Karpas-422 (cell line): ENCODE data around the gene DHCR7. TPM values are rescaled to one million over a fixed set of nuclear protein-coding genes. Genes with fewer than 3 reads are reported as not detected.

Experiments used
- DNase-seq: peaks from one replicate; pipeline ENCODE4 v3.0.0-alpha.2; 2015
- H2AFZ ChIP-seq: fragments of 200-600 bp; sonication (generic); 2 replicates; pipeline ENCODE4 v1.6.1; 2014; ENCODE audit warnings: antibody characterized with exemption, low read length, mixed read lengths
- H3K27ac ChIP-seq: fragments of 200-600 bp; sonication (generic); 2 replicates; pipeline ENCODE4 v1.5.1; 2014; ENCODE audit warnings: mild to moderate bottlenecking, low read length, moderate library complexity
- H3K27me3 ChIP-seq: fragments of 200-600 bp; sonication (generic); 2 replicates; pipeline ENCODE4 v1.6.1; 2014; ENCODE audit warnings: low read length, mixed read lengths
- H3K36me3 ChIP-seq: fragments of 200-600 bp; sonication (generic); 2 replicates; pipeline ENCODE4 v1.6.1; 2014; ENCODE audit warnings: low read length, mixed read lengths; ENCODE audit not compliant: insufficient read depth
- H3K4me1 ChIP-seq: fragments of 200-600 bp; sonication (generic); 2 replicates; pipeline ENCODE4 v1.6.1; 2014; ENCODE audit warnings: mild to moderate bottlenecking, low read length, mixed read lengths
- H3K4me2 ChIP-seq: fragments of 200-600 bp; sonication (generic); 2 replicates; pipeline ENCODE4 v1.6.1; 2014; ENCODE audit warnings: low read length, low read depth, mild to moderate bottlenecking; ENCODE audit not compliant: poor library complexity, severe bottlenecking
- H3K4me3 ChIP-seq: fragments of 200-600 bp; sonication (generic); 2 replicates; pipeline ENCODE4 v1.5.1; 2014; ENCODE audit warnings: mild to moderate bottlenecking, antibody characterized with exemption, low read length, mixed read lengths
- H3K79me2 ChIP-seq: fragments of 200-600 bp; sonication (generic); 2 replicates; pipeline ENCODE4 v1.6.1; 2014; ENCODE audit warnings: mild to moderate bottlenecking, low read length, mixed read lengths
- H3K9ac ChIP-seq: fragments of 200-600 bp; sonication (generic); 2 replicates; pipeline ENCODE4 v1.6.0; 2014; ENCODE audit warnings: low read length
- H3K9me2 ChIP-seq: fragments of 200-600 bp; sonication (generic), shearing (Covaris generic); replicated peaks from 2 replicates; pipeline ENCODE4 v1.6.0; 2014; ENCODE audit warnings: mild to moderate bottlenecking, low read length, moderate library complexity; ENCODE audit not compliant: insufficient read depth
- H3K9me3 ChIP-seq: fragments of 300-700, 200-600 bp; sonication (generic); 2 replicates; pipeline ENCODE4 v1.6.1; 2014; ENCODE audit warnings: low read length, mixed read lengths
- H4K20me1 ChIP-seq: fragments of 200-600 bp; sonication (generic); 2 replicates; pipeline ENCODE4 v1.6.1; 2014; ENCODE audit warnings: mild to moderate bottlenecking, antibody characterized with exemption, low read length, low read depth; ENCODE audit not compliant: insufficient read depth
- total RNA-seq: library from RNA; depleted of rRNA; stranded (reverse); fragments of >200 nt; shearing (Covaris generic); gene quantifications from 2 replicates; pipeline ENCODE4 v1.2.3, GENCODE V29; 2014; ENCODE audit warnings: low replicate concordance

The DHCR7 gene
- total RNA-seq, 1 experiment from 2014 or later, result 65.3 TPM

DNA sequence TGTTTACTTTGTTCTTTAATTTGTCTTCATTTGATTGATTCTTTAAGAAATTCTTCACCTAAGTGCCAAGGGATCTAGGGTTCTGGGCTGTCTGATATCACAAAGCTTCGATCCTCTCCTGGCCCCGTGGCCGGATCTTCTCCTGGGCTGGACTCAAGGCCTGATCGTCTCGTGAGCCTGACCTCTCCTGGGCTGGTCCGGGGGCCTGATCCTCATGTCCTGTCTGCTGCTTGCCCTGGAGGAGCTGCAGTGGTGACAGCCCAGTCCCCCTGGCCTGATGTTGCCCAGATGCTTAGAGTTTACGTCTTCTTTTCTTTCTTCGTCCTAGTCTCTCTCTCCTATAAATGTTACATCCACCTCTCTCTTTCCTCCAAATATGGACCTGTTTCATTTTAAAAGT, 8.1 kb upstream of the DHCR7 start:
- no peaks in the 10 kb centered on the region for H3K9me2 ChIP-seq
- H3K36me3 ChIP-seq, result peaks cover 28% of the 10 kb centered on the region
- DNase-seq, result no peak

GRCh38 chr11:71454470-71455113, 6.4 kb upstream of the DHCR7 start:
- no peaks in the 10 kb centered on the region for H3K9me2 ChIP-seq
- no peaks in the 10 kb centered on the region for H3K27me3 ChIP-seq
- H3K79me2 ChIP-seq, result peaks cover 35% of the 10 kb centered on the region
- no peak overlapping the region for H2AFZ ChIP-seq
- DNase-seq, result no peak
- peak overlapping the region; percentile 86; the same call in 1 of the 2 replicates for H3K4me3 ChIP-seq
- H3K9ac ChIP-seq, result peak overlapping the region; percentile 83; the same call in 1 of the 2 replicates
- peaks cover 30% of the 10 kb centered on the region for H3K4me1 ChIP-seq
- peaks cover 18% of the 10 kb centered on the region; the same call in 1 of the 2 replicates for H4K20me1 ChIP-seq
- no peaks in the 10 kb centered on the region for H3K9me3 ChIP-seq
- no peak overlapping the region for H3K27ac ChIP-seq
- H3K36me3 ChIP-seq, result peaks cover 21% of the 10 kb centered on the region
- peak overlapping the region; percentile 81 for H3K4me2 ChIP-seq

More for the DNA sequence above, 8.1 kb upstream of the DHCR7 start:
- peaks cover 35% of the 10 kb centered on the region for H3K79me2 ChIP-seq
- no peak overlapping the region for H3K27ac ChIP-seq
- H3K9ac ChIP-seq, result no peak overlapping the region
- H3K4me2 ChIP-seq, result no peak overlapping the region
- no peaks in the 10 kb centered on the region for H3K9me3 ChIP-seq
- peaks cover 24% of the 10 kb centered on the region for H3K4me1 ChIP-seq
- H2AFZ ChIP-seq, result no peak overlapping the region
- no peaks in the 10 kb centered on the region for H3K27me3 ChIP-seq
- H3K4me3 ChIP-seq, result no peak overlapping the region
- H4K20me1 ChIP-seq, result peaks cover 18% of the 10 kb centered on the region; the same call in 1 of the 2 replicates

- Histone ChIP-seq H3K36me3 (peaks cover 21% of the 10 kb centered on the region), H3K79me2 (peaks cover 35% of the 10 kb centered on the region), H2AFZ (no peak overlapping the region), H3K27me3 (no peaks in the 10 kb centered on the region), H3K4me2 (peak overlapping the region; percentile 81), H3K4me3 (peak overlapping the region; percentile 86), H3K9me2 (no peaks in the 10 kb centered on the region), H3K9ac (peak overlapping the region; percentile 83), H4K20me1 (peaks cover 18% of the 10 kb centered on the region; the same call in 1 of the 2 replicates), H3K27ac (no peak overlapping the region), H3K9me3 (no peaks in the 10 kb centered on the region), H3K4me1 (peaks cover 37% of the 10 kb centered on the region)
- no peak for DNase-seq
Observed at GRCh38 chr11:71453918-71454304, 5.7 kb upstream of the DHCR7 start.

DNA sequence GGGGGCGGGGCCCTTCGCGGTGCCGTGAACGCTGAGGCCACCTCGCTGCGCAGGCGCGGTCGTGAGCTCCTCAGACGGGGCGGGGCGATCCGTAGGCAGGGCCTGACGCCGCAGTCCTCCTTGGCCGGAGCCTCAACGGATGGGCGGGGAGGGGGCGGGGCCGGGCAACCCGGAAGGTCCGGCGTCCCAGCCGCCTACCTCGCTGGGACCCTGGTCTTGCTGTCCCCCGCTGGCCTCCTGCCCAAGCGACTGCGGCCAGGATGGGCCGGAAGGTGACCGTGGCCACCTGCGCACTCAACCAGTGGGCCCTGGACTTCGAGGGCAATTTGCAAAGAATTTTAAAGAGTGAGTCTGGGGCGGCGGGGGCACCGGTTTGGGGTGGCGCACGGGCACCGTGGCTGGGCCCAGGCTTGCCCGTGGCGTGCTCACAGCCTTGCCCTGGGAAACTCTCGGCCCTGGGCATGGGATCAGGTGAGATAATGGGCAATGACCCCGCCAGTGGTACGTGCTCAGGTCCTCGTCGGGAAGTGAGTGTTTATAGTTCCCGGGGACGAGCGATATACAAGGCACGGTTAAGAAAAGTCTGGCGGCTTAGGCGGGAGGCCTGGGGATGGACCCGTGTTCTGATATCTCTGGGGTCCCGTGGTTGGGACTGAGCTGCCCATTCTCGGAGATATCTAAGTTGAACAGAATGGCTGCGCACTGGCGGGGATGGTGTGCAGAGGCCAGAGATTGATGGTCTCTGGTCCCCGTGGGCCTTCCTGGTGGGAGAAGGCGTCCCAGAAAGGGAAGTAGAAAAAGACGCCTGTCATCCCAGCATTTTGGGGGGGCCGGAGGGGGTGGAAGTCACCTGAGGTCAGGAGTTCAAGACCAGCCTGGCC, 5.1 kb upstream of the DHCR7 start, which contains the start of gene NADSYN1:
Gene NADSYN1, plus strand, starts transcription at position 167 of the 881 bp plus-strand sequence. Its CDS starts 94 bp downstream, at position 261.
- Histone ChIP-seq H3K9me3 (no peaks in the 10 kb centered on the region), H3K9ac (peak within 1 kb of the TSS; percentile 83), H3K79me2 (peaks cover 35% of the 10 kb centered on the region), H3K36me3 (peaks cover 21% of the 10 kb centered on the region), H3K27ac (no peak within 1 kb of the TSS), H3K4me2 (peak within 1 kb of the TSS; percentile 81), H3K9me2 (no peaks in the 10 kb centered on the region), H3K4me3 (peak within 1 kb of the TSS; percentile 86), H2AFZ (peak within 1 kb of the TSS; percentile 76), H3K27me3 (no peaks in the 10 kb centered on the region), H3K4me1 (peaks cover 41% of the 10 kb centered on the region), H4K20me1 (peaks cover 18% of the 10 kb centered on the region; the same call in 1 of the 2 replicates)
- peak; percentile 99 for DNase-seq

DNA sequence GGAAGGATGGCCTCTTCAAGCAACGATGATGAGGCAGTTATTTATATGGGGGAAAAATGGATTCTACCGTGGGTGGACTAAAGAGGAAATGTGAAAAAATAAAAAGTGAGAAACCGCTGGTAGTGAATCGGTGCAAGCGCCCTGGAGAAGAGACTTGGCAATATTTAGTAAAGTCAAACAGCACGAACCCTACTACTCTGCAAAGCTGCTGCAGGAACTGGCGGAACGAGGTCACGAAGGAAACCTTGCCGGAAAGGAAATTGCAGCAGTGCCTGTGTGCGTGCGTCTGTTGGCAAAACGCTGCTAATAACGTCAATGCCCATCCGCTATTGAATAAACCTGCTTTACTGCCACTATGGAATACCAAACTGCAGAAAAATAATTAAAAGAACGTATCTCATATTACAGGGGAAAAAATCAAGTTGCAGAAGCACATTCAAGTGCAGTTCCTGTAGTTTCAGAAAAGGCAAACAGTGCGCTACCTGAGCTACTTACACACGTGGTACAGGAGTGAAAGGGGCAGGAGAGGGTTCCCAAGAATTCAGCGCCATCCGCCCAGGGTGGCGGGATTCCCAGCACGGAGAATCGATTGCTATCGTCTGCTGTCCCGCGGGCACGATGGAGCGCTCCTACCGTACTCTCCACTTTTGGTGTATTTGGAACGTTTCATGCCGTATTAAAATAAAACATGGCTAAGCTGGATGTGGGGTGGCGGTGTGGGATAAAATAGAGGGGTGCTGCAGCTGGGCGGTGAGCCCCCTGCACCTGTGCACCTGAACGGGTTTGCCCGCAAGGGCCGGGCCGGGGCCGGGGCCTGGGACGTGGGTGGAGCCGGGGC, 4.2 kb upstream of the DHCR7 start:
- DNase-seq, result peak; percentile 65
- Histone ChIP-seq H3K27me3 (no peaks in the 10 kb centered on the region), H3K27ac (no peak overlapping the region), H3K4me3 (peak overlapping the region; percentile 86), H3K9ac (peak overlapping the region; percentile 72), H3K36me3 (peaks cover 21% of the 10 kb centered on the region), H4K20me1 (peaks cover 18% of the 10 kb centered on the region; the same call in 1 of the 2 replicates), H3K4me1 (peaks cover 43% of the 10 kb centered on the region), H2AFZ (peak overlapping the region; percentile 76), H3K9me3 (no peaks in the 10 kb centered on the region), H3K4me2 (peak overlapping the region; percentile 81), H3K79me2 (peaks cover 38% of the 10 kb centered on the region), H3K9me2 (no peaks in the 10 kb centered on the region)

DNA sequence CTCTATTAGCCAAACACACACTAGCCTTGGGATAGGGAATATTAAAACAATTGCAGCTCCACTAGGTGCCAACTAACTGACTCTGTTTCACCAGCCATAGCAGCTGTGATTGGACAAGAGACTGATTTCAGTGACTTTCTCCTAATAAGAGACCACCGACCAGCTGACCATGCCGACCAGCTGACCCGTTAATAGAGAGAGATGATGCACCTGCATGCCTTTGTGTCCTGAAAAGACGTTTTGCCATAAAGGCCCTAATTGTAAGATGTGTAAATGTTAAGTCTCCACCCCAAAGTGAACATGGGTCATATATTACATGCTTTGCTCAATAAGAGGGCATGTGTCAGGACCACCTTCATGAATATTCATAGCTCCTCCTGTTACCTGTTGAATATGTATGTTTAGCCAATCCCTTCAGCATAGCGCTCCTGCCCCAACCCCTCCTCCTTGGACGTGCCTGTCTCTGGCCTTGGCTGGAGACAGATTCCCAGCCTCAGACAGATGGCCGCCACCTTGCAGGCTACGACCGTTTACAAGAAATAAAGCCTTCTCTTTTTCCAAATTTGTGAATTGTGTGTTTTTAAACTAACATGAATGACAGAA, 3.5 kb upstream of the DHCR7 start:
- peaks cover 50% of the 10 kb centered on the region for H3K4me1 ChIP-seq
- peak overlapping the region; percentile 86; the same call in 1 of the 2 replicates for H3K4me3 ChIP-seq
- DNase-seq, result no peak

DNA sequence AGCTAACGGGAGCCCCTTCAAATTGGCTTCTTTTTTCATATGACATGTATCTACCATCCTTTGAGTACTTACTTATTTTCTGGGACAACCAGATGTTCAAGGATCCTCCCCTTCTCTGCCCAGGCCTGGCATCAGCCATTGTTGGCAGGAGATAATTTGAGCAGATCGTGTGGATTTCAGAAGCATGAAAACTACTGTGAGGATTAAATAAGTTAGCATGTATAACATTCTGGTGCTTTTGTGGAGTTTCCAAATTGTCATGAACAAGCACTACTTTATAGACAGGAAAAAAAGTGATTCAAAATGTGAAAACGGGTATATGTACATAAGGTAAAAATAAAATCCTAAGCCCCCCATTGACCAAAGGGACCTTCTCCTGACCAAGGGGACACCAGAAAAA, 2.7 kb upstream of the DHCR7 start:
- peaks cover 53% of the 10 kb centered on the region for H3K4me1 ChIP-seq

More for the DNA sequence above, 3.5 kb upstream of the DHCR7 start:
- no peaks in the 10 kb centered on the region for H3K27me3 ChIP-seq
- H3K4me2 ChIP-seq, result peak overlapping the region; percentile 81
- H4K20me1 ChIP-seq, result peaks cover 18% of the 10 kb centered on the region; the same call in 1 of the 2 replicates
- peaks cover 44% of the 10 kb centered on the region for H3K79me2 ChIP-seq
- H3K36me3 ChIP-seq, result peaks cover 23% of the 10 kb centered on the region
- no peak overlapping the region for H3K27ac ChIP-seq
- H2AFZ ChIP-seq, result peak overlapping the region; percentile 76
- H3K9me2 ChIP-seq, result no peaks in the 10 kb centered on the region
- H3K9me3 ChIP-seq, result no peaks in the 10 kb centered on the region
- peak overlapping the region; percentile 72 for H3K9ac ChIP-seq

More for the DNA sequence above, 2.7 kb upstream of the DHCR7 start:
- Histone ChIP-seq H3K79me2 (peaks cover 45% of the 10 kb centered on the region), H3K36me3 (peaks cover 27% of the 10 kb centered on the region), H3K27ac (no peak overlapping the region), H4K20me1 (peaks cover 17% of the 10 kb centered on the region; the same call in 1 of the 2 replicates), H3K4me3 (no peak overlapping the region), H3K9ac (no peak overlapping the region), H2AFZ (no peak overlapping the region), H3K9me2 (no peaks in the 10 kb centered on the region), H3K9me3 (no peaks in the 10 kb centered on the region), H3K4me2 (no peak overlapping the region), H3K27me3 (no peaks in the 10 kb centered on the region)
- no peak for DNase-seq
